Activated CD8-positive, alpha-beta memory T cell treated with anti-CD3 and anti-CD28 coated beads for 24 hours (primary cell): Measurements from ENCODE around the gene PFKFB2.
A peak's percentile ranks its signal among the peaks of the same experiment; 100 is the strongest.

Experiments used
- DNase-seq: peaks from one replicate; pipeline ENCODE4 v3.0.0-alpha.2; 2020

The PFKFB2 gene

DNA sequence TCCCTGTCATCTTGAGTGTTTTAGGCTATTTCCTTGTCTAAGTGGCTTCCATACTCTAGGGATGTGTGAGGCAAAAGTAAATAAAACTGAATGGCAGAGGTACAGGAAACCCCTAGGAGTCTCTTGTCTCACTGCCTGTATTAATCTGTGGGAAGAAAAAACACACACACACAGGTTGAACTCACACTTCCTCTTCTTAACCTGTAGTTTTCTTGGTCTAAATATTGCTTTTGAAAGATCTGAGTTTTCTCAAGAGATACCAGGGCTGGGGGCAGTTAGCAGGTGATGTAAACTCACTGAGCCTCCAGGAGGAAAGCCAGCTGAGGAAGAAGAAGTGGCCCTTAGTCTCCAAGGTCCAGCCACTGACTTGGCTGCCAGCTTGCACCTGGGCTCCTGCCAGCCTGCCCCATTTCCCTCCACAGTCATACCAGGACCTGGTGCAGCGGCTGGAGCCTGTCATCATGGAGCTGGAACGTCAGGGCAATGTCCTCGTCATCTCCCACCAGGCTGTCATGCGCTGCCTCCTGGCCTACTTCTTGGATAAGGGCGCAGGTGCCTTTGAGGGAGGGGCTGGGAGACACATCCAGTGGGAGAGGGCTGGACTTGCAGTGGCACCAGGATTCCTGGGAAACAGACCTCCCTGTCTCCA is 16.9 kb downstream of the PFKFB2 start:
- no peak for DNase-seq

DNA sequence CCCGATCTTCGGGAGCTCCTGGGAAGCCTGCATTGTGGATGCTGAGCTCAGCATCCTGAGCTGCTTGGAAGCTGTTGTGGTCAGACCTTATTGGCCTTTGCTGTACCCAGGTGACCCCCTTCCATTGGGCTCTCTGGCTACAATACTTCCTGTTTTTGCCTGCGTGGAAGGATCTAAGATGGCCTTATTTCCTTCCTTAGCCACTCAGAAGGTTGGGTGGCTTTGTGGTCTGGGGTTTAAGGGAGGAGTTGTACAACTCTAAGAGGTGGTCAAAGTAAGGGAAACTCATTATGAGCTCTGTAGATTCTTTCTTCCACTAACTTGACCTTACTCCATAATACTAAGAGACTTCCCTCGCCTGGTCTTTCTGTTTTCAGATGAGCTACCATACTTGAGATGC is 17.7 kb downstream of the PFKFB2 start:
- no peak for DNase-seq

DNA sequence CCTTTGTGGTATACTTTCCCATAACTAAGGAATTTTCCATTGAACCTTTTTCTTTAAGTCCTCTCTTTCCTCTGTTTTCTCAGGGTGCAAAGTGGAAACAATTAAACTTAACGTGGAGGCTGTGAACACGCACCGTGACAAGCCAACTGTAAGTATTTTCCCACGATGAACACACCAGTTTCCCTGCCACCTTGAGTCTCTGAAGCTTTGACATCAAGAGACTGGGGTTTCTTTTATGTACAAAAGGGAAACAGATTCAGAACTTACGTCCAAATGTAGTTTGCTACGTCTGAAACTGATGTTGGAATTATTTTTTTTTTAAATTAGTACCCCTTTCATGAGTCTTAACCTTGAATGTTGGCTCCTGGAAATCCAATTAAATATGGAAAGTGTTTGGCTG is 18.4 kb downstream of the PFKFB2 start:
- DNase-seq = no peak

DNA sequence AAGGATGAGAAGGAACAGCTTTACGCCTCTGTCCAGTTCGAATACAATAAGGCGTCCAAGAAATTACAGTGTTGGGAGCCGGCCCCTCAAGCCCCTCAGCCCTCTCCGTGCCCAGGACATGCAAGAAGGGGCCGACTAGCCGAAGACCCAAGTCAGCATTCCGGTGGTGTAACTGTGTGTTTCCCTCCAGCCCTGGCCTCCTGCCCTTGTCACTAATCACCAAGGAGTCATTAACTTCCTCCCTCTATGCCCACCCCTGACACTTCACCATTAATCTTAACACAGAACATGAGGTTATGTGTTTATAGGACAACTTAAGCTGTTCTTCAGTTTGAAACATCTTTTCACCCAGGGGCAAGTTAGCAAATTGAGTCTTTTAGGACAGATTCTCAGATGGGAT is 19.2 kb downstream of the PFKFB2 start:
- DNase-seq = no peak

DNA sequence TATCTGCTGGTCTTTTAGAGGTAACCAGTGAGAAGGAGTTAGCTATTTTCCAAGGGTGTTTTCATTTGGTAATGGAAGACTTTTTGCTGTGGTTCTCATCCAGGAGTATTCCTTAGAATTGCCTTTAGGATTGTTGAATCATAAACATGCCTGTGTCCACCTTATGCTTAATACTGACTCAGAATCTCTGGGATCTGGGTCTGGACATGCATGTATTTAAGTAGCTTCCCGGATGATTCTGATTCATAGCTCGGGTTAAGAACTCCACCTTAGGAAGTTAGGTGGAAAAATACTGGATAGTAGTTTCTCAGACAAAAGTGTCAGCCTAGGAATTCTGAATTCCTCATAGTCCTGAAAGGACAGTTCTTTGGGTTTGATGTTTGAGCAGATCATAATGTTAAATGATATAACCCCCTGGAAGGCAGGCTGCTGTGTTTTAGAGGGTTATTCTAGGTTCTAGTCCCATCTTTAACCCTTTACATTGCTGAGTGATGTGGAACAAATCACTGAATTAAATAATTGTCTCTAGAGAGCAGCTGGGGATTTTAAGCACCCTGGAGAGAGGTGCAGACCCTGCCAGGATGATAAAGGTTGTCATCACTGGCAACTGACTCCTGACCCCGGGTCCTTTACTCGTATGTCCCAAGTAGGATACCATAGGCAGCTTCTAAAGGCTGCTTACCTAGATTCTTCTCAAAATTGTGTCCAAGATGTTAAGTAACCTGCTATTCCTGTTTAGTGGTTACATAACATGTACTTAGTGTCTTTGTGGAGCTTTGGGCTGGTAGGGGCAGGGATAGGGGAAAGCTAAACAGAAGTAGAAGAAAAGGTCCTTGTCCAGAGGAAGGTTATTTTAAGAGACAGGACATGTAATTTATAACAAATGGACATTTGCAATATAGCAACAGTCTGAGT is 21.1 kb downstream of the PFKFB2 start:
- DNase-seq = no peak

DNA sequence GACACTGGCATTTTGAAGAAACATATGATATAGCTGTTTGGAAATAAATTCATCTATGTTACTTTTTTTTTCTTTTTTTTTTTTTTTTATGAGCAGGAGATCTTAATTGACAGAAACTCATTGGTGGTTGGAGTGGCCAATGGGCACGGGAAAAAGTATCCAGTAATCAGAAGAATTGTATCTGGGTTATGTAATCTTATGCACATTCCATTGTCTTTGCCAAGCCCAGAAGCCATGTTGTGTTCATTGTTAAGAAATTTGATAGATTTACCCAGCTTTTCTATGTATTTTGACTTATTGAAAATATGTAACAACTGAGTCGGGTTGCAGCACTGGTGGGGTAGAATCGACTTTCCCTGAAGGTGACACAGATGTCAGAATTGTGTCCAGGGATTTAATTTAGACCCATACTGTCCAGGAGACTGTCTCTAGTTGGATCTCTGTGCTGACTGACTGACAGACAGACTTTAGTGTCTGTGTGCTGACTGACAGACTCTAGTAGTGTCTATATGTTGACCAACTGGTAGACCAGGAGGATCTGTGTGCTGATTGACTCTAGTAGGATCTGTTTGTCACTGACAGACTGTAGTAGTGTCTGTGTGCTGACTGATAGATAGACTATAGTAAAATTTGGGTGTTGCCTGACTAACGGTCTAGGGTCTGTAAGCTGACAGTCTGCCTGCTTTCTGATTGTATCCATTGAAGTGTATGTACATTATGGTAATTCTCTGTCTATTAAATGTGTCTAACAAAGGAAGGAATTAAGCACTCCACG is 23.3 kb downstream of the PFKFB2 start:
- DNase-seq = no peak

DNA sequence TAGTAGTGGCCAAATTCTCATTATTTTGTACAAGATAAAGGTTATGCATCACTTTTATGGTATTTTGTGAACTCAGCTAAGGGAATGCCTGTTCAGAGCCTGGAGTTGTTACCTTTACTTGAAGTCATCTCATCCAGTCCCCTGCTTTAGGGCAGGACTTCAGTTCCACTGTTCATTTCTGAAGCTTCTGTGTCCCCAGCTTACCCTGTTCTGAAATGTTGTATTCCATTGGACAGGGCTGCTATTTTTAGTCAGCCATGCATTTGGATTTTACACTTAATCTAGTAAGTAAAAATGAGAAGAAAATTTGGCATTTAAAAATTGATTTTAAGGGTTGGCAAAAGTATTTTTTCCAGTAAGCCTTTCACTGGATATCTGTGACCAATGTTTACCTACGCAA is 23.9 kb downstream of the PFKFB2 start:
- no peak for DNase-seq

DNA sequence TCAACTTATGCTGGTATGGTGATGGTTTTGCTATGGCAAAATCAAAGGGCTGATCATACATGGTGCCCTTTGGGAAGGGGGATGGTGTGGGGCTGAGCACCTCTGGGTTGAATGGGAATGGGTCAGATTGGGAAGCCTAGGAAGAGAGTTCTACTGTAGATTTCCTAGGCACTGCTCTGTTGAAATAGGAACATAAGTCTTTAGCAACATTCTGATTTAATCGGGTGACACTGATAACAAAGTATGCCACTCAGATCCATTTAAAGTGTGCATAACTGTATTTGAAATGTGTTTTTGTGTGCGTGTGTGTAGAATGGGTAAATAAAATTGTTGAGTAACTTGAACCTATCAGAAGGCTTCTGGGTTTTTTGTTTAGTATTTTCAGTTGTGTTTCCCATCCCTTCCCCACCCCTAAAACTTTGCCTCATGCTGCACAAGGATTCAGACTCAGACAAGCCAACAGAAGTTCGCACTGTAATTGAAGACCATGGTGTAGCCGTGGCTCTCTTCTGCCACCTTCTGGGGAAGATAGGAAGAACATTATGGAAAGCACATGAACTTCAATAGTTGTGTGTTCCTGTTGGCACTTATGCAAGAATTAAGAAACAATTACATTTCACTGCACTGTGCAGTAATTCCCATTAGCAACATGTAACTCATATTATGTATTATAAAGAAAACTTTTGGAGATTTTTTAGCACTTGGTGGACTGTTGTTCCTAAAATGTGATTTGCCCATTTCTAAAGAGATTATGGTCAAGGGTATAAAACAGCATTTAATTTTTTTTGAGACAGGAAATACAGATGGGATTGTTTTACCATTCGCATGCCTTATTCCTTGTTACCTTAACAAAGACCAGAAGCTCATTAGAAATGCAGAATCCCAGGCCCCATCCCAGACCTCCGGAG is 24.6 kb downstream of the PFKFB2 start:
- peak; percentile 78 for DNase-seq

DNA sequence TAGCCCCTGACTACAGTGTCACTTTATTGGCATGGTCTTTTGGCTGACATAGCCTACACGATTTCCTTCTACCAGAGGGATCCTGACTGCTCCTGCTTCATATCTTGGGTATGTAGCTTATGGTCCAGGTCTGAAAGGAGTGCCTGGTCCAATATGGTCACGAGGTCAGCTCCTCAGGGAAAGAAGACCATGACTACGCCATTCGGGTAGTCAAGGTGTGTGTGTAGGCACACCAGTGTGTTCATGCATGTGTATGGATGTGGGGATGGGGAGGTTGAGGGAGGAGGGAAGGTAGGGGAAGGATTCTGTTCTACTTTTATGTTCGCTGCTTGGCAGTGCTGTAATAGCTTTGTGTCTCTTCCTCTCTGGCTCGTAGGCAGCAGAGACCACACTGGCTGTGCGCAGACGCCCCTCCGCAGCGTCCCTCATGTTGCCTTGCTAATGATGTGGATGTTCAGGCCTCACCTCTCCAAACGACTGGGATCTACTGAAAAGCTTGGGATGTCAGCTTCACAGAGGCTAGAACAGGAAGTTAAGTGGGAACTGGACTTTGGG is 25.6 kb downstream of the PFKFB2 start:
- no peak for DNase-seq

DNA sequence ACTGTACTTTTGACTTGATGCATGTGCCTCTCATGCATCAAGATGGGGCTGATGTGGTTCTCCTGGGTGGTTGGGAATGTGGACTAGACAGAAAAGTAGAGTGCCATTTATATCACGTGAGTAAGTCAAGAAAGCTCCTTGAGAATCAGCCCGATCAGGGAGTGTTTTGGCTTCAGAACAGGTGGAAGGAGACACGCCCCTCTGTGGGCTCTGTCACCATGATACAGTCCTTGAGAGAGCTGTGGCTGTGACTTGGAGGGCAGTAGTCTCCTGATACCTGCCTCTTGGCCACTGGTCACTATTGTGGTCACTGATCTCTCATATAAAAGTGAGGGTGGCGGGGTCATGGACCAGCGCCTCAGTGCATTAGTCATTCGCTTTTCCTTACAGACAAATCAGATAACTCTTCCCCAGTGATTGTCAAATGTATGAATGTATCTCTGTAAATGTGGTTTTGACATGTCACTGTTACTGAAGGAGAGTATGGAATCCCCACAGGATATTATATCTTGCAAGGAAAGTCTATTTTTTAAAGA is 26.7 kb downstream of the PFKFB2 start:
- DNase-seq = no peak

DNA sequence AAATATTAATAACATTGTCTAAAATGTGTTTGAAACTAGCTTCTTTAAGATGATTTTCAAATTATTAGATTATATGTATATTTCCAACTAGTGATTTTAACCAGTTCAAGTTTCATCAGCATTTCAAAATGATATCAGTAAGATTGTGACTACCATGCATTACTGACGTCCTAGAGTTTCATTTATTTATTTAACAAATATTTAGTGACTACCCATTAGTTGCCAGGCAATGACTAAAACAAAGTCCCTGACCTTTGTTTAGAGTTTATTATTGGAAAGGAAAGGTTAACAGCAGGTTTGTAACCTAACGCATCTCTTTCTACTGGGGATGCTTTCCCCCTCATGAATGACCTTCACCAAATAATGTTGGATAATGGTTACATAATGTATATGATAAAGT is 28.0 kb downstream of the PFKFB2 start:
- no peak for DNase-seq

DNA sequence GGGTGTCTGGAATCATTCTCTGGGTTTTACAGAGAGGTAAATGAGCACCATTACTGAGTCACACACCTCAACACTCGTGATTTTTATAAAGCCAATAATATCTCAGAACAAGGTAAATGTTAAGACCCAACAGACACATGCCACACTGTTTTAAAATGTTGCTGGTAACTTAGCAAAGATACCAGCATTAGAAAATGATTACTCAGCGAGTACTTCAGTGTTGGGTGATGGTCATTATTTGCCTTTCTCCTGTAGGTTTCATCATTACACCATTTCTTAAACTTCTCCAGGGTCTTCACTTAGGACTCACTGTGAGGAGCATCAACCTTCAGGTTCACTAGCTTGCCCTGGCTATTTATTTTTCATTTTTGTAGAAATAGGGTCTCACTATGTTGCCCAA is 28.7 kb downstream of the PFKFB2 start:
- DNase-seq = no peak

DNA sequence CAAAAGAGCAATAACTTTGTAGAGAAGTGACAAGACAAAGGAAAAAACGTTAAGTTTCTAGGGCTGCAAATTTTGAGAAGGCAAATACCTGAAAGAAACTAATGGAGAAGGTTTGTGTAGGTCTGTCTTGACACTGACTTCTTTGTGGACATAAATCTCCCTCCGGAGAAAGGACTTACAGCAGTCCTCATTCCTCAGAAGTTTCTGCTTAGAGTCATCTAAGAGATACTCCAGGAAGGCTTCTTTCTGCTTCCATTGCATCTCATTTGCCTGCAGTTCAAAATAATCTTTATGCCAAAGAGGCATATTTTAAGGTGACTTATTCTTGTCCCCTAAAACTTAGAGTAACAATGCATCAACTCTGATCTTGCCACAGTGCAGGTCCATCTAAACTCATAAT is 31.2 kb downstream of the PFKFB2 start:
- no peak for DNase-seq

DNA sequence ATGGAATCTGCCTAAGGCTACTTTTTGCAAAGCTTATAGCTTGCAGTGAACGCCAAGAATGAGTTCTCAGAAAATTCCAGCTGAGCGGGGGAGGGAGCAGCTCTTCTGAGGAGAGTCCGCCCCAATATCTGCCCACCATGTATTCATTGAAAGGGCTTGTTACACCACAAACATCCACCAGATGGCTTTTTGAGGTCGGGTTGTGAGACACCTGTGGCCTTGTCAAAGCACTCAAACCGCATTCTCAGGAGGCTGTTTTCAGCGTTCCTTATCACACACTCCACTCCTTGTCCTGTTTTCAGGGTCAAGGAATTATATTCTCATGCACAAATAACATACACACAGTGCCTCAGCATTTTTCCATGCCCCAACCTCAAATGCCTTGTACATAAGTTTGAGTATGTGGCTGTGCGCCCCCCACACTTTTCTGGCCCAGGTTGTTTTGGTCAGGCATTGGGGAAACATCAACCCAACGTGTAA is 31.7 kb downstream of the PFKFB2 start:
- peak; percentile 67 for DNase-seq

DNA sequence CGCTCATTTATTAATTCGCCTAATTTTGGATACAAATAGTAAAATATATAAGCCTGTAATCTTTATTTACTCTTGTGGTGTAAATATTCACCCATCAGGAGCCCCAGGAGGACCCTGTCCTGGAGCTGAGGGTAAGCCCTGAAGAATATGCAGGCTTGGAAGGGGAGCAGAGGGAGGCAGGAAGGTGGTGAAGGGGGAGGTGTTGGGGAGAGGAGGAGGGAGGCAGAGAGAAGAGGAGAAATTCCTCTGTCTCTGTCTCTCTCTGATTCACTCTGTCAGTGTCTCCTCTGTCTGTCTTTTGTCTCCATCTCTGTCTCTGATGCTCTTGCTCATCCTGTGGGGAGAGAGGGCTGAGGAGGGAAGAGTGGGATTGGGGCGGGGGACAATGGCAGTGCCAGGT is 32.8 kb downstream of the PFKFB2 start:
- DNase-seq = no peak

DNA sequence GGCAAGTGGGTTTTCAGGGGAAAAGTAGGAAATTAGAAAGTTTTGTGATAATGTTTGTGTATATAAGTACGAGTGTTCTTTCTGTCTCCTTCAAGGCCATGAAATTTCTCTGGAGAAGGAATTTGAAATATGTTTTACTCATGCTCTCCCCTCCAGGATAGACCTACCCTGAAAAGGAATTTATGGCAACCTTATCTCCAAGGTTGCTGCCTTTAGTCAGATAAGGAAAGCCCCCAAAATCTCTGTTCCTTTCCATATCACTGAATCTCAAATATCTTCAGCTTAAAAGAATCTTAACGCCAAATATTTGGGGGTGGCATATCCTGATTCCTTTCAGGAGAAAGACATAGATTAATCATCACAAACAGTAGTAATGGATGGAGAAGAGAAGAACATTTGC is 35.1 kb downstream of the PFKFB2 start:
- DNase-seq = no peak

DNA sequence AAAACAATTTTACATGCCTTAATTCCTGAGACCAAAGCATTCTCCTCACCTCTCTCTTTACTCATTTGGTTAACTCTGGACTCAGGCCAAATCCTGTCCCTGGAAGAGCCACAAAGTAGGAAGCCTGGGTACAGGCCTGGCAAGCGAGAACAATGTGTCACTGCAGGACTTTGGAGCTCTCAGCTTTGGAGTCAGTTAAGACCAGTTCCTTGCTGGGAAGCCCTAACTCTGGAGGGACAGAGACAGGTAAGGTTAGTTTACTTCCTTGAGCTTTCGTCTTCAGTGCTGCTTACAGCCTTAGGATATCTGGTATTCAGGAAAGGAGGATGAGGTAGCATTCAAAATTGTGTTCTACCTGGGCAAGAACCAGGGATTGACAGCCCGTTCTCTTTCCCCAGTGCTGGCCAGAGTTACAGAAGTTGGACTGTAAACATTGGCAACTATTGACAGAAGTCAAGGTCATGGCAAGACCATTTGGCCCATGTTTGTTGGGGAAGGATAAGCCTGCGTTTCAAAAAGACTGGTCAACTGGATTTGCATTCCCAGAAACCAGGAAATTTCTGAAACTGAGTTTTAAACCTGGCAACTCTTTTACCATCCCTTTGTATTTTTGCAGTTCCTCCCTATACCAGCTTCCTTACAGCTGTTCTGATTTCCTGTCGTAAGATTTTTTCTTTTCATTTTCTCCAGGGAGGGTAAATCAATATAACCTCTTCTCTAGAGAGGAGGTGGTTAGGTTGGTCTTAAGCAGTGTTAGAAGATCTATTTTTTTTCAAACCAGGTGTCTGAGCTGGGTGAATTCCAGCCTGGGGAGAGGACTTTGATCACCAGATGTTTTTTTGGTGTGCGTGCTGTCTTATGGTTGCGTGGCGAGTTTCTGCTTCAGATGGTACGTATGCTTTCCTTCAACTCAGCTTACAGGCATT is 35.9 kb downstream of the PFKFB2 start, which contains the start of gene C4BPB:
TSS of gene C4BPB (plus strand) at position 160 of the 926 bp plus-strand sequence. CDS start at position 832, 672 bp downstream.
- DNase-seq = no peak

DNA sequence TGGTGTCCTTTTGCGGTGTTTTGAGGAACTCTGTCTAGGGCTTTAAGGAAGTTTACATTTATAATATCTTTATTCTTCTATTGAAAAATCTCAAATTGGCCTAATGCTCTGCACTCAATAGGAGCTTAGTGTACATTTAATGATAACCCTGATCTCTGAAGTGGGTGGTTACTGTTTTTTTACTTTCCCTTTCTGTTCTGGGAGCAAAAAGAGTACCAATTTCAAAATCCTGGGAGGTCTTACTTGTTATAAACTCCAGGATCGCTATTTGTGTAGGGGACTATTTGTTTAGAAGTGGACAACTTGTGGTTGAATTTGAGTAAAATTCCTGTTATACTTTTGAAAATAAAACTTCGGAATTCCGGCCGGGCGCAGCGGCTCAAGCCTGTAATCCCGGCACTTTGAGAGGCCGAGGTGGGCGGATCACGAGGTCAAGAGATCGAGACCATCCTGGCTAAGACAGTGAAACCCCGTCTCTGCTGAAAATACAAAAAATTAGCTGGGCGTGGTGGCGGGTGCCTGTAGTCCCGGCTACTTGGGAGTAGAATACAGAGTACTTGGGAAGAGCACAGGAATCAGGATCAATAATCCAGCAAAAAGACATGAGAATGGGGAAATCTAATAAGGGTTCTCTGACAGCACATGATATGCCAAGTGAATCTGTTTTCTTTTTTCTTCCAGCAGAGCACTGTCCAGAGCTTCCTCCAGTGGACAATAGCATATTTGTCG is 36.7 kb downstream of the PFKFB2 start:
- no peak for DNase-seq

DNA sequence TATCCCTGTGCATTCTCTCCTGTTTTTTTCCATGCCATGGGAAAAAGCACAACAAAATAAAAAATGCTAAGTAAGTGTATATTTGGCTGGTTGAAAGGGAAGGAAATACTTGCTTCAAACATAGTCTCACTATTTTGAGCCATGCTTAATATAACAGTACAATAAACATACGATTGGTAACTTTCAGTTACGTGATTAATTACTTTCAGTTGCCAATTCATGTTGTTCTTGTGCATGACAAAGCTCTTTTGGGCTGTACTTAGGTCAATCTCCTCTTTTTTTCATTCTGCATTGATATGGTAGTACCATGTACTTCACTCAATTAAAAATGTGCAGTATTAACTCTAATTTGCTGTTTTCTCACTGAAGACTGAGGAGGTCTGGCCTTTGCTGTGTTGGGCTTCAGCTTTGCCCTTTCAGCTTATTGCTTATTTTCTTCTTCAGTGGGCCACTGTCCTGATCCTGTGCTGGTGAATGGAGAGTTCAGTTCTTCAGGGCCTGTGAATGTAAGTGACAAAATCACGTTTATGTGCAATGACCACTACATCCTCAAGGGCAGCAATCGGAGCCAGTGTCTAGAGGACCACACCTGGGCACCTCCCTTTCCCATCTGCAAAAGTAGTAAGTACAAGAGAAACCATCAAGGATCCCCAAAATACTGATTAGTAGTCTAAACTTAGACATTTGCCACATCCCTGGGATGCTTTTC is 38.3 kb downstream of the PFKFB2 start:
- no peak for DNase-seq
